ENCODE measurements around the gene CD300H.
"Not testable (repeated sequence)": the region's sequence is repeated elsewhere in the genome, so short reads cannot be mapped to it uniquely, and the experiment has no call there.

Gene CD300H

DNA sequence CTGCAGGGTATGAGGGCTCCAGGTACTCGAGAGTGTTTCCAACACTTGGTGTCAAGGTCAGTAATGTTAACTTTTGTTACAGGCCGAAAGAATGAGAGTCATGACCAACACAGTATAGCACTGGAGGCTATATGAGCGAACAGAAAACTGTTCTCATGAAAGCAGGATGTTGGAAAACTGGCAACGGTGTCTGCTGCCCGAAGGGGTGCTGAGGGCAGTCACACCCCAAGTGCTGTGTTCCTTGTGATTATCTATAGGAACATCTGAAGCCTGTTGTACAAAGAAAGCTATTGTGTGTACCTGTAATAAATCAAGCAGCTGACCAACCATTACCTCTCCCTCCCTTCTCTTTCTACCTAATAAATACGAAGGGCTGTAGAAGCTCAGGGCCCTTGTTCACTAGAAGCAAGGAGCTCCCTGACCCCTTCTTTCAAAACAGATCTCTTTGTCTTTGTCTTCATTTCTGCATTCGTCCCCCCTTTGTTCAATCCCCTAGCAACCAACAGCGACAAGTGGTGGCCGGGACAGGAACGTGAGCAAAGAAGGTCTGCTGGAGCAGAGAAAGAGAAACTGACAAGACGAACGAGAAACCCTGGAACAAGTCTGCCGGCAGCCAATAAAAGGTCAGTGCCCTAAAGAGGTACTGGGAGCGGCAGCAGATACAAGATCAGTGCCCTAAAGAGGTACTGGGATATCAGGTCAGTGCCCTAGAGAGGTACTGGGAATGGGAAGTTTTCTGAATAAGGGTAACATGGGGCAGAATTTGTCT lies 17.2 kb upstream of the CD300H start:
- no peak for DNase-seq

DNA sequence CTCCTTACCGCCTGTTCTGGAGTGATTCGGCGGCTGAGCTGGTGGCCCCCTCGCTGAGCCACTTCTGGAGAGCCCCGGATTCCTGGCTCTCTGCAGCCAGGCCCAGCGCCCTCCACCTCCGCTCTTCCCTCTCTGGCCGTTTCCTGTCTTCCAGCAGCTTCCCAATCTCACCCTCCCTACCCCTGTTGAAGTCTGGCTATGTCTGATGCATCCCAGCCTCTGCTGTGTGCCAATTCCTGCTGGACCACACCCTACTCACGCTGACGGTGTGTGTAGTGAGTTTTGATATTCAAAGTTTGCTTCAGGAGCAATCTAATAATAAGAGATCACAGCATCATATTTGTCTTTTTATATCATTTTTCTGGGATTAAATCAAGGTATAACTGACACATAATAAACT lies 15.3 kb upstream of the CD300H start:
- DNase-seq: no peak

- no peak for DNase-seq
Measured at GRCh38 chr17:74579900-74580299, 12.6 kb upstream of the CD300H start.

- no peak for DNase-seq
Measured at GRCh38 chr17:74578979-74579378, 11.7 kb upstream of the CD300H start.

DNA sequence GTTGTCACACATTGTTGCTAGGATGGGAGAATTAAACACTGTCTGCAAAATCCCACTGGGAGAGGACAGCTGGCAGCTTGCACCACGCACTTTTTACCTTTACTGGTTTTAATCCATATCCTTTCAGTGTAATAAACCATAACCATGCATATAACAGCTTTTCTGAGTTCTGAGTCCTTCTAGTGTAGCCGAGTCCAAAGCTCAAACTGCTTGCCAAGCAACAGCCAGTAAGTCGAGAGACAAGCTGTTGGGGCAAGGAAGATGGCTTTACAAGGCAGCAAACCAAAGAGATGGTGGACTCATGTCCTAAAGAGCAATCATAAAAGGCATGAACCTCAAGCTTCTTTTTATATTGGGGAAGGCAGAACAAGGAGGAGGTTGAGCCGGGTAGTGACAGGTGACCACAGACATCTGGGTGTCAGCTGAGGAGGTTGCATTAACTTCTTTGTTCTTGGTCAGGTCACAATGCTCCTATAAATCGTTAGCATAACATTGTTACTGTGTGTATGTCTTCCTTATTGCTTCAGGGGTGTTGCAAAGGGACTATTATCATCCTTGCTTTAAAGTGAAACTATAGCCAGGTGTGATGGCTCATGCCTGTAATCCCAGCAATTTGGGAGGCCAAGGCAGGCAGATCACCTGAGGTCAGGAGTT lies 7.3 kb upstream of the CD300H start:
- no peak for DNase-seq

GRCh38 chr17:74573635-74574034 lies 6.3 kb upstream of the CD300H start:
- DNase-seq: not testable (repeated sequence)

DNA sequence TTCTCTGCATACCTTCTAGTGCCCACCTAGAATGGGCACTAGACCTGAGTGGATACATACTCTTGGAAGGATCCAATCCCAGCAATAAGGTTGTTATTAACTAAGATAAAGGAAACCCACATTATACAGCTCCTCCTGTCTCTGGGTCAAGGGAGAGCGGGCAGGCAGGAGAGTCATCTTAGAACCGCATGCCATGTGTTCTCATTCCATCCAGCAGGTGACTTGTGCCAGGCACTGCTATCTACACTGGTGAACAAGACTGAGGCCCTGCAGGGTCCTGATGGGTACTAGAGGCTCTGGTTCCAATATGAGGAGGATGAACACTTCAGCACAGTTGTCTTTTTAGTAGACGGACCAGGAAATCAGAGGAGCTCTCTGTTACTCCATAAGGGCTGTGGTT lies 5.9 kb upstream of the CD300H start:
- DNase-seq: no peak

DNA sequence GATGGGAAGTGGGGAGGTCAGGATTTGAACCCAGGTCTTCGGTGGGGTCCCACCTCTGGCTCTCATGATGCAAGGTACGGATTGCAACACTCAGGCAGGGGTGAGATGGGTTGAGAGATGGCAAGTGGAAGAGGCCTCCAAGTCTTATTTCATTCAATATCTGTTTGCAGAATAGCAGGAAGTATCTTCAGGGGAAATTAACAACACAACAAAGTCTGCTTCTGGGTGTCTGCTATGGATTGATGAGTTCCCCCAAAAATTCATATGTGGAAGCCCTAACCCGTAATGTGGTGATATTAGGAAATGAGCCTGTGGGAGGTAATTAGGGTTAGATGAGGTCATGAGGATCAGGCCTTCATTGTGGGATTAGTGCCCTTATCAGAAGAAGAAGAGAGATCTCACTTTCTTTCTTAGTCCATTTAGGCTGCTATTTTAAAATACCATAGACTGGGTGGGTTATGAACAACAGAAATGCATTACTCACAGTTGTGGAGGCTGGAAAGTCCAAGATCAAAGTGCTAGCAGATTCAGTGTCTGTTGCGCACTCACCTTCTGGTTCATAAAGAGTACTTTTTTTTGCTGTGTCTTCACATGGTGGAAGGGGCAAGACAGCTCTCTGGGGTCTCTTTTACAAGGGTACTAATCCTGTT lies 4.4 kb upstream of the CD300H start:
- DNase-seq: no peak

DNA sequence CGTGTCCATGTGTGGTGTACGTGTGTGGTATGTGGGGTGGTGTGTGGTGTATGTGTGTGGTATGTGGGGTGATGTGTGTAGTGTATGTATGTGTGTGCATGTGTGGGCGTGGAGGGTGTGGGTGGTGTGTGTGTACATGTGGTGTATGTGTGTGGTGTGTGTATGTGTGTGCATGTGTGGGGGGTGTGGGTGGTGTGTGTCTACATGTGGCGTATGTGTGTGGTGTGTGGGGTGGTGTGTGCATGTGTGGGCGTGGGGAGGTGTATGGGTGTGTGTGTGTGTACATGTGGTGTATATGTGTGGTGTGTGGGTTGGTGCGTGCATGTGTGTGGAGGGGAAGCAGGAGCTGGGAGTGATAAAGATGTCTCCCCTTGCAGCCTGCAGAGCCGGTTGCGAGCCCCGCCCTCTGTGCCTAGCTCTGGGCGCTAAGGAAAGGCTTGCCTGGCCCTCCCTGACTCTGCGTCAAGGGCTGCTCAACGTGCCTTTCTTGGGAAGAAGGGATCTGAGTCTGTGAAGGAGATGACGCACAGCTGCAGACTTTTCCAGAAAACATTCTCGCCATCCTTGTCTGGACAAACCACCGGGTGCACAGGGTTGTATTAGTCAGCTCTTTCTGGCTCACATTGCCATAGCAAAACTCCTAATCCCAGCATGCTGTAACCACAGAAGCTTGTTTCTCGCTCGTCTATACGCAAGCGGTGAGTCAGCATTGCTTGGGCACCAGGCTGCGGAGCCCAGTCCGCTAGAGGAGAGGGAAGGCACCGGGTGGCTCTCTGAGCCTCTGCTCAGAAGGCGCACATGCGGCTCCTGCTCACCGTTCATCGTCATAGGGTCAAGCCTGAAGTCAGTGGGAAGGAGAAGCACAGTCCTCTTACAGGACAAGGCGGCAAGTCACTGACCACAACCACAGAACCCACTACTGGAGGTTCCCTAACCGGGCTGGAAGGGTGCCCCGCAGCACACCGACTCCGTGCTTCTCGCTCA lies 2.0 kb upstream of the CD300H start:
- DNase-seq: peak; percentile 54

DNA sequence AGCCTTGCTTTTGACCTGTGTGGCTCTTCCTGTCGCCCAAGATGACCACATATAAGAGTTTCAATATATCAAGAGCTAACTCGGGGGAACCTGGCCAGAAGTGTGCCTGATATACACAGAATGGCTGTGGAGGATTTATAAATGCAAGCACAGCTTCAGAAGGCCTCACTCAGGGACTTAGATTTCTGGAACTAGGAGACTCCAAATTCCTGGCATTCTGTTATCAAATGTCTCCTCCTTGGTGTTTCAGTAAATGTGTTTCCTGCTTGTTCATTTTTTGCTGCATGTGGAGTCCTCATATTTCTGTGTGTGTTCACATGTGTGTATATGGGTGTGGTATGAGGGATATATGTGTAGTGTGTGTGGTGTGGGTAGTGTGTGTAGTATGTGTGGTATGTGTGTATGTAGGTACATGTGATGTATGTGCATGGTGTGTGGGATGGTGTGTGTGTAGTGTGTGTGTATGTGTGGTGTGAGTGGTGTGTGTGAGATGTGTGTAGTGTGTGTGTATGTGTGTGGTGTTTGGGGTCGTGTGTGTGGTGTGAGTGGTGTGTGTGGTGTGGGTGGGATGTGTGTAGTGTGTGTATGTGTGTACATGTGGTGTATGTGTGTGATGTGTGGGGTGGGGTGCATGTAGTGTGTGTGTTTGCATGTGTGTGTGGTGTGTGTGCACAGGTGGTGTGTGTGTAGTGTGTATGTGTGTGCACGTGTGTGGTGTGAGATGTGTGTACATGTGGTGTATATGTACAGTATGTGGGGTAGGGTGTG lies 981 bp upstream of the CD300H start:
- no peak for DNase-seq

GRCh38 chr17:74566132-74566753 lies 1.1 kb downstream of the CD300H start:
- peak; percentile 54 to 58 for DNase-seq

- no peak for DNase-seq
Measured at GRCh38 chr17:74565126-74565525, 2.2 kb downstream of the CD300H start.

DNA sequence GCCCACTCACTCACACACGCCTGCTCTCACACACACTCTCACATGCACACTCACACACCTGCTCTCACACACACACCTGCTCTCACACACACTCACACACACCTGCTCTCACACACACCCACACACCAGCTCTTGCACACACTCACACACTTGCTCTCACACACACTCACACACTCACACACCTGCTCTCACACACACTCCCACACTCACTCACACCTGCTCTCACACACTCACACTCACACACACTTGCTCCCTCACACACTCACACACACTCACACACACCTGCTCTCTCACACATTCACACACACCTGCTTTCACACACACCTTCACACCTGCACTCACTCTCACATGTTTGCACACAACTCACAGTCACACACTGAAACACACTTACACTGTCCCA lies 4.0 kb downstream of the CD300H start:
- no peak for DNase-seq

DNA sequence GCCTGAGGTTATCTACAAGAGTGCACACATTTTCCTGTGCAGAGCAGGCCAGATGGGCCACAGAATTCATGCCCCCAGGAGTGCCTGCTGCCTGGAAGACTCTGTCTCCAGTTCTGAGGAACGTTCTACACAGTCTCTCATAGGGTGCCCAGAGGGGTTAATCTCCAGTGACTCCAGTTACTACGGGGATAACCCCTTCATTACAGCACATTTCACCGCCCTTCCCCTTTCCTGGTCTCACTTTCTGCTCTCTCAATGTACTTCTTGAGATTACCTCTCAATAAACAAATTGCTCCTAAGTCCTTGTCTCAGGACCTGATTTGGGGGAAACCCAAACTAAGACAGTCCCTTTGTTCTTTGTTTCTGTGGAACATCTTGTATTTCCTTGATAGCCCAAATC lies 5.7 kb downstream of the CD300H start:
- no peak for DNase-seq

GRCh38 chr17:74558882-74559519 lies 8.3 kb downstream of the CD300H start:
- no peak for DNase-seq

DNA sequence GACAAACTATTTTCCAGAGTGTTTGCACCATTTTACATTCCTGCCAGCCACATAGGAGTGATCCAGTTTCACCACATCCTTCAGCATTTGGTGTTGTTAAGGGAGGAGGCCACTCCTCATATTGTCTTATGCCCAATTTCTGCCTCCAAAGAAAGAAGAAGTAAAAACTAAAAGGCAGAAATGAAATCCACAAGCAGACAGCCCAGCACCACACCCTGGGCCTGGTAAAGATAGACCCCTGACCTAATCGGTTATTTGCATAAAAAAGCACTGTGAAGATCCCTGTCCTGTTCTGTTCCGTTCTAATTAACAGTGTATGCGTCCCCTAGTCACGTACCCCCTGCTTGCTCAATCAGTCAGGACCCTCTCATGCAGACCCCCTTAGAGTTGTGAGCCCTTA lies 8.9 kb downstream of the CD300H start:
- DNase-seq: not testable (repeated sequence)

DNA sequence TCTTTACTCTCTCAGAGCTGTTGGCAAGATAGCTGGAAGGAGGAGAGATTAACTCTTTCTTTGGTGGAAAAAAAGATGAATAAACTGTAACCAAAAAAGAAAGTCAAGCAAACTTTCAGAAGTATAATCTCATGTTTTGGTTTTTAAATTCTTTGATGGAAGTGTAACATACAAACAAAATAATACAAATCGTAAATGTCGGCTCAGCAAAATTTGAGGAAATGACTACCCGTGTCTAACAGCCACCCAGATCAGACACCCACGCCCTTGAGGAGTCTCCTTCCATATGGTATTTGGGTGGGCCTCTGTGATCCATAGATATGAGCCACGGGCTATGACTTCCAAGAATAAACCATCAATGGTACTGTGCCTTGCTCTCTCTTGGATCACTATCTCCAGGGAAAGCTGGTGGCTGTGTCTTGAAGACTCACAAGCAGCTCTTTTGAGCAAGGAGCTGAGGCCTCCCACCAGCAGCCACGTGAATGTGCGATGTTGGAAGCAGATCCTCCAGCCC lies 11.8 kb downstream of the CD300H start:
- no peak for DNase-seq

- DNase-seq: no peak
Measured at GRCh38 chr17:74554909-74555308, 12.4 kb downstream of the CD300H start.

DNA sequence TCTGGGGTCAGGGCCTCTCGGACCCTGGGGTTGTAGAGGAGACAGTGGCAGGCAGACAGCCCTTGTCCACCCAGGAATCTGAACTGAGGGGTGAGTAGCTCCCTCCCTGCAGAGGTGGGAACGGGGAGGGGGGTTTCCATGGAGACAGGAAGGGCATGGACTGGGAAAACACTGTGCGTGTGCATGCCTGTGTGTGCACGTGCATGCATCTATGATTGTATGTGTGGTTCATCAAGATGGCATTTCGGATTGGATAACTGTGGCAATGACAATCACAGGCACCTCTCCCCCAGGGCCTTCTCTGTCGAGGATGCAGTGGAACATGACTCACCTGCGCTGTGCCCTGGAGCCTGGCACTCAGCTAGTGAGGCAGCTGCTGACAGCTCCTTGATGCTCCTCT lies 15.3 kb downstream of the CD300H start:
- DNase-seq: no peak

DNA sequence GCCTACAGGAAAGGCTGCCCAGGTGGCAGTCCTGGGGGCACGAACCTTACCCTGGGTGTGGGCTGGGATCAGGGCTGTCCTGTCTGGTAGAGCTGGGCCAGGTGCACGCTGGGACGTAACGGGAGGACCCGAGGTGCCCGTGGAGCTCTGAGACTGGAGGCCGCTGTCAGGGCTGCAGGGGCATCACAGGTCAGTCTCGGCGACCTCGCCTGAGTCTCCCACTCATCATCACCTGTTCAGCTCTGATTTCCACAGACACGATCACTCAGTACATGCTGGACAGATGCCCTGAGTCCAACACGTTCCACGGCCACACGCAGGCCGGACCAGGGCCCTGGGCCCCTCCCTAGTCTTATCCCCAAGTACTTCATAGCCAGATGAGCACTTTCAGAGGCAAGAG lies 16.7 kb downstream of the CD300H start:
- no peak for DNase-seq

- DNase-seq: no peak
Measured at GRCh38 chr17:74549343-74549742, 18.0 kb downstream of the CD300H start.
